ENCODE results near the gene DHPS. TPM values are rescaled to one million over a fixed set of nuclear protein-coding genes. Genes with fewer than 3 reads are reported as not detected.
"Not testable (repeated sequence)": the region's sequence is repeated elsewhere in the genome, so short reads cannot be mapped to it uniquely, and the experiment has no call there.

DHPS gene
- 52.7 and 57.8 TPM in 2 replicates for total RNA-seq (2014; rRNA removed; shearing (Covaris generic))
- 66.8 and 68.3 TPM in 2 replicates for polyA plus RNA-seq (2015; cell fraction: cytosol; rRNA removed)
- 169 and 263 TPM in 2 replicates for polyA plus RNA-seq (2015; cell fraction: nucleus; rRNA removed)

DNA sequence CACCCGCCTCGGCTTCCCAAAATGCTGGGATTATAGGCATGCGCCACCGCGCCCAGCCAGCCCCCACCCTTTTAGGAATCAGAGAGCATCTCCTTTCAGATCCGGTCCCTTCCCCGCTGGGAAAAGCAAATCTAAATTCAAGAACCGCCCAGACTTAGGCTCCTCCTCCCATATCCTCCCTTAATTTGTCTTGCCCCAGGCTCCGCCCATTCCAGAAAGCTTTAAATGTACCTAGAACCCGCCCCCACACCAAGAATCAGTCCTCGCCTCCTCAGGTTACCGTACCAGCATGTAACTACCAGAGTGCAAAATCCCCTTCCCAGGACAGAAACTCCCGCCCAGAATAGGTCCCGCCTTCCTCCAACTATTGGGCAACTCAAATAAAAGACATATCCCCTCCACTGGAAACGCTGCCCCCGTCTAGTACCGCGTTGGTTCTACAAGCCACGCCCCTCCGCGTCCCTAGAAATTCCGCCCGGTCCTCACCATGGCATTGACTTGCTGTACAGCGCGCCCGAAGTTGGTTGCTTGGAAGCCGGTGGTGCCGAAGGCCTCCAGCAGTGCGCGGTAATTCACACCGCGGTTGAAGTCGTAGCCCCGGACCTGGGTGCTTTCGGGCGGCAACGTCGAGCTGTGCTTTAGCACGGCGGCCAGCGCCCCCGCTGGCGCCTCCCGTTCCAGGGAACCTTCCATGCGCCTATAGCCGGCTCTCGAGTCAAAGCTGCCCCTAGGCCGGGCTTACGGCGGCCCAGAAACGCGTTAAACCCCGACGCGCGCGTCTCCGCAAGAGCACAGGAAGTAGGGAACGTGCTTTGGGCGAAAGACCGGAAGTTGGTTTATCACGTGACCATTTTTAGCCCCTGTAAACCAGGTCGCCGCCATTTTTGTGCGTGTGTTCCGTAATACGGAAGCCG, at the start of gene DHPS:
Gene DHPS (minus strand): TSS at position 807 of the 914 bp plus-strand sequence. CDS start 114 bp downstream, at position 693.
- in situ Hi-C loops (cut with HindIII; ENCODE audit: low pct_unique_long_range_greater_than_20kb, low sequenced_read_pairs): no loop called here
- peak; percentile 96 for DNase-seq (ENCODE audit: low read depth, low spot score)

DNA sequence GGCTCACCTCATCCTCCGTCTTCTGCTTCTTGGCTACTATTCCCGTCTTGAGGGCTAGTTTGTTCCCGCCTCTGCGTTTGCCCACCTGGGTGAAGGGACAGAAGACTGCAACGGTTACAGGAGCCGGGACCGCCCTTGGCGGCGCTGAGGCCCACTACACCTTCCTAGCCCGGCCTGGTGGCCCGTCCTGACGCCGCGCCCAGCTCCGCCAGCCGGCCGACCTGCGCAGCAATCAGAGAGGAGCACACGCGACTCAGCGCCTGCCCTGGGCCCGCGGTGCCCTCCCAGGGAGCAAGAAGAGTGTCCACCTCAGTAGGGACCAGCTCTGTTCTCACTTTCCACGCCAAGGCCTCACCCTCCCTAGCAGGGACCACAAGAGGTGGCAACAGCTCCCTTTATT, 49.7 kb upstream of the DHPS start:
- in situ Hi-C loops (cut with HindIII; ENCODE audit: low pct_unique_long_range_greater_than_20kb, low sequenced_read_pairs): no loop called here

DNA sequence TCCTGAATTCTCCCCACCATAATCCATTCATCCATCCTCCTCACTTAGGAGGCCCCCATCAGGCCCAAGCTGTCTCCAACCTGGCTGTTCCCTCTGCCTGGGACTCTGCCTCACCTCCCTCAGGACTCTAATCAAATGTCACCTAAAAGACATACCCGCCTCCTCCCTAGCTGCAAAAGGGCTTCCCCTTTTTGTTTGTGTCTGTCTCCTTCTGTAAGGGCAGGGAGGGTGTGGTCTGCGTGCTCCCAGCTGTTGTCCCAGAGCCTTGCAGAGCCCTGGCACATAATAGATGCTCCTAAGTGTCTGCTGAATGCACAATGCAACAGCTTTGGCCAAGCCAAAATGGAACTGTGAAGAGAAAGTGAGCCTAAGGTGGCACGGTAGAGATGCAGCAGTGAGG, 48.4 kb upstream of the DHPS start:
- in situ Hi-C loops (cut with HindIII; ENCODE audit: low pct_unique_long_range_greater_than_20kb, low sequenced_read_pairs): no loop called here
- DNase-seq (ENCODE audit: low read depth, low spot score): no peak

More for the DNA sequence above, 49.7 kb upstream of the DHPS start:
- DNase-seq (ENCODE audit: low read depth, low spot score): no peak

DNA sequence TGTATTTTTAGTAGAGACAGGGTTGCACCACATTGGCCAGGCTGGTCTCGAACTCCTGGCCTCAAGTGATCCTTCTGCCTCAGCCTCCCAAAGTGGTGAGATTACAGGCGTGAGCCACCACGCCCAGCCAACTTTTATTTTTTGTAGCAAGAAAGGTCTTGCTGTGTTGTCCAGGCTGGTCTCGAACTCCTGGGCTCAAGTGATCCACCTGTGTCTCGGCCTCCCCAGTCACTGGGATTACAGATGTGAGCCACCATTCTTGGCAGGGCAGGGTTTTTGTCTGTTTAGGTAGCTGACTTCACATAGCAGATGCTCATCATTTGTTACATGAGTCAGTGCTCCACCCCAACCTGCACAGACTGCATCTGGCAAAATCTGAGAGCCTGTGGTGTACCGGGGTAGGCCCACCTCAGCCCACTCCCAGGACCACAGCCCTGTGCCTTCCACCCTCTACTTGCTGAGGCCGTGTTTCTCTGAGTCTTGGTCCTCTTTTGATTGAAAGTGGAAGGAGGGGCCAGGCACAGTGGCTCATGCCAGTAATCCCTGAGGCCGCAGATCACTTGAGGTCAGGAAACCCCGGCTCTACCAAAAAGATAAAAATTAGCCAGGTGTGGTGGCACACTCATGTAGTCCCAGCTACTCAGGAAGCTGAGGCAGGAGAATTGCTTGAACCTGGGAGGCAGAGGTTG, 46.2 kb upstream of the DHPS start:
- DNase-seq (ENCODE audit: low read depth, low spot score): no peak
- in situ Hi-C loops (cut with HindIII; ENCODE audit: low pct_unique_long_range_greater_than_20kb, low sequenced_read_pairs): no loop called here

DNA sequence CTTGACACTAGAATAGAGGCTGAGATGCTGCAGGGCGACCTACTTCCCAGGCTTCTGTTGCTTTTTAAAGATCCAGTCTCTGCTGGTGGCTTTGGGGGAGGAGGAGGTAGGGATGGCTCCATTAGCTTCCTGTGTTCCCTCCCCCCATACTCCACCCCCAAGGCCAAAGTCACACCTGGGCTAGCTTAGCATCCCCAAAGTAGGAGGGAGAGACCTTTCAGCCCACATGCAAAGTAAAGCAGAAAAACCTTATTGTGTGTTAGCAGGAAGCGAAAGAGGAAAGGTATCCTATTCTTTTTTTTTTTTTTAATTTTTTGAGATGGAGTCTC, 45.3 kb upstream of the DHPS start:
- no peak for DNase-seq (ENCODE audit: low read depth, low spot score)
- in situ Hi-C loops (cut with HindIII; ENCODE audit: low pct_unique_long_range_greater_than_20kb, low sequenced_read_pairs): no loop called here

DNA sequence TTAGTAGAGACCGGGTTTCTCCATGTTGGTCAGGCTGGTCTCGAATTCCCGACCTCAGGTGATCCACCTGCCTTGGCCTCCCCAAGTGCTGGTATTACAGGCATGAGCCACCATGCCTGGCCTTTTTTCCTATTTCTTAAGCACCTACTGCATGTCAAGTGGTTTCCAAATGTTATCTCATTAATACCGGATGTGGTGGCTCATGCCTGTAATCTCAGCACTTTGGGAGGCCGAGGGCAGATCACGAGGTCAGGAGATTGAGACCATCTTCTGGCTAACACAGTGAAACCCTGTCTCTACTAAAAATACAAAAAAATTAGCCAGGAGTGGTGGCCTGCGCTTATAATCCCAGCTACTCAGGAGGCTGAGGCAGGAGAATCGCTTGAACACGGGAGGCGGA, 43.9 kb upstream of the DHPS start:
- in situ Hi-C loops (cut with HindIII; ENCODE audit: low pct_unique_long_range_greater_than_20kb, low sequenced_read_pairs): not testable (repeated sequence)
- peak; percentile 27 for DNase-seq (ENCODE audit: low read depth, low spot score)

DNA sequence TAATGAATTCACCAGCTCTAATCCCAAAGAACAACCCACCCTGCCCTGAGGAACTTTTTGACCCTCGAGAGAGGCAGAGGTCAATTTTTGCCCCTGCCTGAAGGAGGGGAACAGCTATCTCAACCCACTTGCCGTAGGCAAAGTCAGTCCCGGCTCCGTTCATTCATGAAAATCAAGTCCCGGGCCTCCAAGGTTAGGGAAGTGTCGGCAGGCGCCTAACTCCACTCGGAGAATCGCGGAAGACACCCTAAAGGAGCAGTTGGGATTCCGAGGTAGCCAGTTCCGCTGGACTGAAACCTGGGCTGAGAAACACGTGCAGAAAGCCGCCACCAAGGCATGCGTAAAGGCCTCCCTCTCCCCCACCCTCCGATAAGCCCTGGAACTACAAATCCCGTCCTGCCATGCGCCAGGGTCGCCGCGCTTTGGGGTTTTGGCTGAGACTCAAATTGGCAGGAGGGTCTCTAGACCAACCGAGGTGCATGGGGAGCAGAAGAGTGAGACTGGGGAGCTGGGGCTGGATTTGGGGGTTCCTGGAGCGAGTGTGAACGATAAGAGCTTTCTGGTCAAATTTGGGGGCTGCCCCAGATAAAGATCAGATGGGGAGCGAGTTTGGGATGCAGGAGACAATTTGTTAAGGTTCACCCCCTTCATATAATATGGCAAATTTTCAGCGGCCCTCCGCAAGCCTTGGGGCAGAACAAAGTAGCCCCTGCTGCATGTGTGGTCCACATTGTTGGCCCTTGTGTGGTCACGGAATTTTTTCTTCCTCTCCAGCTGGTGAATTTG, 42.2 kb upstream of the DHPS start, which contains the start of gene TNPO2:
Gene TNPO2 (minus strand): TSS at position 292 of the 786 bp plus-strand sequence. CDS start 2,955 bp downstream, outside the sequence.
- peak; percentile 70 for DNase-seq (ENCODE audit: low read depth, low spot score)
- in situ Hi-C loops (cut with HindIII; ENCODE audit: low pct_unique_long_range_greater_than_20kb, low sequenced_read_pairs): no loop called here

DNA sequence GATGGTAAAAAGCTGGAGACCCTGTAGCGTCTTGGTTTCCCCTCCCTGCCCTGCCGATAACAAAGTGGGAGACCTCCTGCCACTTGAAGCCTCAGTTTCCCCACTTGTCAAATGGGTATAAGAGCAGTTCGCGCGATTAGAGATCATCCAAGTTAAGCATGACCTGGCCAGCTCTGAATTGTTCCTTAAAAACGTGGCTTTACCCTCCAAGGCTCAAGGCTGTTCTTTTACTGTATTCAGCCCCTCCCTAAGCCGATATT, 41.6 kb upstream of the DHPS start:
- in situ Hi-C loops (cut with HindIII; ENCODE audit: low pct_unique_long_range_greater_than_20kb, low sequenced_read_pairs): no loop called here
- no peak for DNase-seq (ENCODE audit: low read depth, low spot score)

DNA sequence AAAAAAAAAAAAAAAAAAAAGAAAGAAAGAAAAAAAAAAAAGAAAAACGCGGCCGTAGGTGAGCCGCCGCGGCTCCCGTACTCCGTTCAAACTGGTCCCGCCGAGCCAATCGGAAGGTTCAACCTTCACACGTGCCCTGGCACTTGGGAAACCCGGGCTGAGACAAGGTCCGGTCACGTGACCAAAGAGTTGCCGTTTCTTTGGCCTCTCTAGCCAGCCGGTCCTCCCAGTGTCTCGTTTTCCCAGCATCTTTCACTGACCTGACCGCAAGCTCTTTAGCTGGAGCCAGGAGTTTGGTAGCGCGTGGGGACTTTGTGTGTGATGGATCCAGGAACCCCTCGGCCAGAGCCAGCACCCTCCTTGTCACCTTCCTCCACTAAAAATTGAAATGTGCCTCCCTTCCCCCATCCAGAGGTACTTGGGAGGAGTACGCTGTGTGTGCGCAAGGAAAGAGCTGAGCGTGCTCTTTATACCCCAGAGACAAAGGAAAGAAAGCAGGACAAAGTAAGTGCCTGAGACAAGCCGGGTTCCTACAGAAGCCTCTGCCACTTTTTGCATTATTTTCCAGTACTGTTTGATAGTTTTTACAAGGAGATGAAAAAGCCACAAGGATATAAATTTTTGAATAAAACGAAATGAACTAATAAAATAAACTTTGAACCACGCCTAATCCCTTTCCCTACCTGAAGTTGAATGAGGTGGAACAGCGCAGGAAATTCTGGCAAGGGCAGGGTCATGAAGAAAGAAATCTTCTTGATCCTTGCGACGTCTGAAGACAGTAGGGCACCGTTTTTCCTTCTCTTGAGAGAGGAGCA, 41.1 kb upstream of the DHPS start:
- peak; percentile 98 for DNase-seq (ENCODE audit: low read depth, low spot score)
- in situ Hi-C loops (cut with HindIII; ENCODE audit: low pct_unique_long_range_greater_than_20kb, low sequenced_read_pairs): no loop called here

DNA sequence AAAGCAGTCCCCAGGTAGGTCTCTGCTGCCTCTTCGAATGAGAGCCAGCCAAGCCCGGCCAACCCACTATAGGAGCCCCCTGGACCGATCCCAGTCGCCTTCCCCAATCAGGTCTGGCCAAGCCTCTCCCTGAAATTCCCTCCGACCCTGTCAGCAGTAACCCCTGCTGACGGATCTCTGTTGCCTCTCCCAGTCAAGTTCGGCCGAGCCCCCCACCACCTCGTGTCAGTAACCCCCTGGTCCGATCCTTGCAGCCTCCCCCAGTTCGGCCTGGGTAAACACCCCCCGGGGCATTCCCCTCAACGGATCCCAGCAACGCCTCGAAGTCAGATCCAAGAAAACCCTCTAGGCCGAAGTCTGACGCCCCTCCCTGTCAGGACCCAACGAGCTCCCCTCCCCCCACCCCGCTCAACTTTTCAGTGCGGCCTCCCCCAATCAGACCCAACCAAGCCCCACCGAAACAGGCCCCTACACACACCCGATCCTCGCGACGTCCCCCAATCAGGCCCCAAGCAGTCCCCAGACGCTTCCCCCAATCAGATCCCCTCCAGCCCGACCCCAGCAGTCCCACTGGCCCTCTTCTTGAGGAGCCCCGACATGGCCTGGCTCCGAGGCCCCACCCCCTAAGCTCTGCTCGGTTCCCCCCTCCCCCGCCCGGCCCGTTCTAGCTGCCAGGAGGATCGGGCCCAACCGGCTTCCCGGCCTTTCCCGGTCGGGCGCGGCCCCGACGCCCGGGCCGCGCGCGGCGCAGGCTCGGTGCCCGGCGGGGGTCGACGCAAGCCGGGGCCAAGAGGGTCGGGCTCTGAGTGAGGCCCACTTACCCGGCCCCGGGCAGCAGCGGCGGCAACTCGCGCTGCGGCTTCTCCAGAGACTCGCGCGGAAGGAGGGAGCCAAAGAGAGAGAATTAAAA, 40.2 kb upstream of the DHPS start:
- in situ Hi-C loops (cut with HindIII; ENCODE audit: low pct_unique_long_range_greater_than_20kb, low sequenced_read_pairs): no loop called here
- peak; percentile 27 for DNase-seq (ENCODE audit: low read depth, low spot score)

DNA sequence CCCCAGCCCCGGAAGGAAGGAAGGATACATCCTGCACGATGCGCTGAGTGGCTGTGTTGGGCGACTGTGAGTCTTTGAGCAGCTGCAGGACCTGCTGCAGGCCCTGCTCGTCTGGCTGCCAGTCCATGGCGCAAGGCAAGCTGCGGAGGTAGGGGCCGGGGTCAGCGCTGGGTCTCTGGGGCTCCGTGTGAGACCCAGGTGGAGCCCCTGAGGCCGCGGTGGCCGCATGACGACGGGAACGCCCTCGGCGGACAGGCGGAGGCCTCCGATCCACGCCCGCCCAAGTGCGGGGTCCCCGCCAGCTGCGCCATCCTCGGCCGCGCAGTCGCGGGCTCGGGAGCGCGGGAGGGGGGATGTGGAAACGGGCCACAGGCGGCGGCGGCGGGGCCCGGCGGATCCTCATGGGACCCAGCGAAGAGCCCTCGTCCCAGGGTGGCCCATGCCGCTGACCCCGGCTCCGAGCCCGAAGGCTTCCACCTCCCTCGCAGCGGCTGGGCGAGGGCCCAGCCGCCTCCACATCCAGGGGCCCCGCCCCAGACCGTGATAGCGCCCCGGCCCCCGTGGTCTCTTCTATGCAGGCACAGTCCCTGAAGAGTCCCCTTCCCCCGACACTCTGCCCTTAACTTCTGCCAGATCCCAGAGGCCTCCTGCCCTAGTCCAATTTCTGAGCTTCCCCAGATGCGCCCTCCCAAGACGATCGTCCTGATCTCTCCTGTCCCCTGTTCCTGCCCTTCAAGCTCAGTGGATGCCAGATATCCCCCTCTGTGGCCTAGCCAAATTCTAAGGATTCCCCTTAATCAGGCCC, 39.4 kb upstream of the DHPS start:
- in situ Hi-C loops (cut with HindIII; ENCODE audit: low pct_unique_long_range_greater_than_20kb, low sequenced_read_pairs): no loop called here

DNA sequence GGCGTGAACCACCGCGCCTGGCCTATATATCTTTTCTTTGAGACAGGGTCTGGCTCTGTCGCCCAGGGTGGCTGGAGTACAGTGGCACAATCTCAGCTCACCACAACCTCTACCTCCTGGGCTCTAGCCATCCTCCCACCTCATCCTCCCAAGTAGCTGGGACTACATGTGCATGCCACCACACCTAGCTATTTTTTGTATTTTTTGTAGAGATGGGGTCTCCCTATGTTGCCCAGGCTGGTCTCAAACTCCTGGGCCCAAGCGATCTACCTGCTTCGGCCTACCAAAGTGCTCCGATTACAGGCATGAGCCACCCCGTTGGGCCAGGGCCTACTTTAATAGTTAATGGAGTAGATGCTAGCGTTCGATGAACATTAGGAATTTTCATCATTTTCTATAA, 38.6 kb upstream of the DHPS start:
- DNase-seq (ENCODE audit: low read depth, low spot score): no peak
- in situ Hi-C loops (cut with HindIII; ENCODE audit: low pct_unique_long_range_greater_than_20kb, low sequenced_read_pairs): no loop called here

More for the DNA sequence above, 39.4 kb upstream of the DHPS start:
- DNase-seq (ENCODE audit: low read depth, low spot score): no peak

DNA sequence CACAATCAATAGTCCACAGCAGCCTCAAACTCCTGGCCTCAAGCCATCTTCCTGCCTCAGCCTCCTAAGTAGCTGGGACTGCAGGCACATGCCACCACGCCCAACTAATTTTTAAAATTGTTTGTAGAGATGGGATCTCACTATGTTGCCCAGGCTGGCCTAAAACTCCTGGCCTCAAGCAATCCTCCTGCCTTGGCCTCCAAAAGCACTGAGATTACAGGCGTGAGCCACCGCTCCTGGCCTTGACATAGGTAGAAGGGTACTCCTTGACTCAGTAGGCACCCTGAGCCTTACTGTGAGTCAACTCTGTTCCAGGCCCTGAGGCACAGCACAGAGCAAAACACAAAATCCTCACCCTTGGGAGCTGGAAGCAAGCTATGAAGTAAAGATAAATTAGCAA, 34.2 kb upstream of the DHPS start:
- in situ Hi-C loops (cut with HindIII; ENCODE audit: low pct_unique_long_range_greater_than_20kb, low sequenced_read_pairs): no loop called here

DNA sequence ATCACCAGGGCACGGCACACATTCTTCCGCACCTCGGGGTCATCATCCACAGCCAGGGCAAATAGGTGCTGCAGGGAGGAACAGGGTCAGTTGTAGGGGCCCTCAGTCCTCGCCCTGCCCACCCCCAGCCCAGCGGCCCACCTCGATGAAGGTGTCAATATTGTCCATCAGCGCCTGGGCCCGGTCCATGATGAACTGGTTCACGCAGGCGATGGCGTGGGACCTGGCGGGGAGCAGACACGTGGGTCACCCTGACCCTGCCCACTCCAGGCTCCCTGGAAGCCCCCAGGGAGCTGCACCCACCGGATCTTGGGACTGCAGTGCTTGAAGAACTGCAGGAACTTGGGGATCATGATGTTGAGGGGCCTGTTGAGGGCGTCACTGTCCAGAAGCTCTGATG, 33.4 kb upstream of the DHPS start:
- in situ Hi-C loops (cut with HindIII; ENCODE audit: low pct_unique_long_range_greater_than_20kb, low sequenced_read_pairs): no loop called here
- no peak for DNase-seq (ENCODE audit: low read depth, low spot score)

More for the DNA sequence above, 34.2 kb upstream of the DHPS start:
- no peak for DNase-seq (ENCODE audit: low read depth, low spot score)

DNA sequence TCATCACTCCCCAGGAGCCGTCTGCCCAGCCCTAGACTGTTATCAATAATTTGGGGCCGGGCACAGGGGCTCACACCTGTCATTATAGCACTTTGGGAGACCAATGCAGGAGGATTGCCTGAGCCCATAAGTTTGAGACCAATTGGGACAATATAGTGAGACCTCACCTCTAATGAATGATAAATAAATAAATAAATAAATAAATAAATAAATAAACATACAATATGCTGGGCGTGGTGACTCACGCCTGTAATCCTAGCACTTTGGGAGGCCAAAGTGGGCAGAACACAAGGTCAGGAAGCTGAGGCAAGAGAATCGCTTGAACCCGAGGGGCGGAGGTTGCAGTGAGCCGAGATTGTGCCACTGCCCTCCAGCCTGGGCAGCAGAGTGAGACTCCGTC, 31.6 kb upstream of the DHPS start:
- in situ Hi-C loops (cut with HindIII; ENCODE audit: low pct_unique_long_range_greater_than_20kb, low sequenced_read_pairs); DNase-seq (ENCODE audit: low read depth, low spot score): not testable (repeated sequence)

DNA sequence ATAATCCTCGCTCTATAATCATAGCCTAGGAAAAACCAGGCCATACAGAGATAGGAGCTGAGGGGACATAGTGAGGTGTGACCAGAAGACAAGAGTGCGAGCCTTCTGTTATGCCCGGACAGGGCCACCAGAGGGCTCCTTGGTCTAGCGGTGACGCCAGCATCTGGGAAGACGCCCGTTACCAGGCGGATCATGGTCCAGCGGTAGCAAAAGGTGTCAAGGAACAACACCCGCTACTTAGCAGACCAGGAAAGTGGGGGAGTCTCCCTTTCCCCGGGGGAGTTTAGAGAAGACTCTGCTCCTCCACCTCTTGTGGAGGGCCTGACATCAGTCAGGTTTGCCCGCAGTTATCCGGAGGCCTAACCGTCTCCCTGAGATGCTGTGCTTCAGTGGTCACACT, 30.4 kb upstream of the DHPS start:
- DNase-seq (ENCODE audit: low read depth, low spot score); in situ Hi-C loops (cut with HindIII; ENCODE audit: low pct_unique_long_range_greater_than_20kb, low sequenced_read_pairs): not testable (repeated sequence)
